Duodenal mucosa (tissue), 2 donors: ENCODE results near the gene PDK2.
A peak's percentile ranks its signal among the peaks of the same experiment; 100 is the strongest.

Experiments
- H3K27ac ChIP-seq: one replicate; pipeline ENCODE4 v1.7.0; 2013; ENCODE audit warnings: low read depth, low read length
- H3K27me3 ChIP-seq, 2 donors: one replicate each; pipeline ENCODE4 v1.7.0; 2013; ENCODE audit warnings: low read length in 2 of 2, control low read depth in 1 of 2; ENCODE audit not compliant: insufficient read depth in 2 of 2, control insufficient read depth in 1 of 2
- H3K36me3 ChIP-seq, 2 donors: one replicate each; pipeline ENCODE4 v1.7.0; 2013; ENCODE audit warnings: low read length in 2 of 2, control low read depth in 1 of 2; ENCODE audit not compliant: insufficient read depth in 2 of 2, control insufficient read depth in 1 of 2
- H3K4me1 ChIP-seq, 2 donors: one replicate each; pipeline ENCODE4 v1.7.0; 2013; ENCODE audit warnings: low read length in 2 of 2, control low read depth in 1 of 2; ENCODE audit not compliant: insufficient read depth in 2 of 2, control insufficient read depth in 1 of 2
- H3K4me3 ChIP-seq, 2 donors: one replicate each; pipeline ENCODE4 v1.7.0; 2013; ENCODE audit warnings: low read length in 2 of 2, low read depth in 1 of 2
- H3K9ac ChIP-seq, 2 donors: one replicate each; pipeline ENCODE4 v1.7.0; 2013; ENCODE audit warnings: low read length in 2 of 2, low read depth in 1 of 2
- H3K9me3 ChIP-seq, 2 donors: one replicate each; pipeline ENCODE4 v1.7.0; 2013; ENCODE audit warnings: low read length in 2 of 2, control low read depth in 1 of 2; ENCODE audit not compliant: control insufficient read depth in 1 of 2

PDK2 gene

GRCh38 chr17:50149091-50149416 is 53.9 kb downstream of the PDK2 start:
- H3K36me3 ChIP-seq = peaks cover 12 to 17% of the 10 kb centered on the region in 2 donors
- H3K4me3 ChIP-seq = peak overlapping the region; percentile 86 to 88
- H3K9me3 ChIP-seq = no peaks in the 10 kb centered on the region
- H3K9ac ChIP-seq = peak overlapping the region; percentile 33 to 43
- no peaks in the 10 kb centered on the region for H3K27me3 ChIP-seq
- H3K4me1 ChIP-seq = peaks cover 61 to 67% of the 10 kb centered on the region in 2 donors
- H3K27ac ChIP-seq = peak overlapping the region; percentile 50

GRCh38 chr17:50149417-50150353 is 54.5 kb downstream of the PDK2 start:
- no peaks in the 10 kb centered on the region for H3K27me3 ChIP-seq
- H3K4me3 ChIP-seq = peak overlapping the region; percentile 86 to 88
- H3K27ac ChIP-seq = peak overlapping the region; percentile 50
- peaks cover 55 to 64% of the 10 kb centered on the region in 2 donors for H3K4me1 ChIP-seq
- peaks cover 5 to 10% of the 10 kb centered on the region in 2 donors for H3K36me3 ChIP-seq
- peak overlapping the region; percentile 61 to 69 for H3K9ac ChIP-seq
- H3K9me3 ChIP-seq = no peaks in the 10 kb centered on the region

GRCh38 chr17:50150354-50151040 is 55.3 kb downstream of the PDK2 start, which contains the start of gene PPP1R9B:
TSS of gene PPP1R9B (minus strand) at chr17:50150677. CDS start at chr17:50150513, 164 bp downstream.
- Histone ChIP-seq H3K27ac (peak within 1 kb of the TSS; percentile 85), H3K9ac (peak within 1 kb of the TSS; percentile 61 to 69), H3K4me3 (peak within 1 kb of the TSS; percentile 86 to 97), H3K27me3 (no peaks in the 10 kb centered on the region), H3K4me1 (peaks cover 53 to 56% of the 10 kb centered on the region in 2 donors), H3K36me3 (peaks cover 0 to 5% of the 10 kb centered on the region in 2 donors), H3K9me3 (no peaks in the 10 kb centered on the region)

- peak overlapping the region; percentile 86 to 97 for H3K4me3 ChIP-seq
- peak overlapping the region; percentile 61 to 67 for H3K9ac ChIP-seq
- H3K4me1 ChIP-seq = peaks cover 46 to 49% of the 10 kb centered on the region in 2 donors
- H3K36me3 ChIP-seq = peaks cover 0 to 5% of the 10 kb centered on the region in 2 donors
- peak overlapping the region; percentile 85 for H3K27ac ChIP-seq
- no peaks in the 10 kb centered on the region for H3K27me3 ChIP-seq
- no peaks in the 10 kb centered on the region for H3K9me3 ChIP-seq
These were observed 56.1 kb downstream of the PDK2 start for GRCh38 chr17:50151041-50151936.

GRCh38 chr17:50151937-50152547 is 56.9 kb downstream of the PDK2 start:
- peak overlapping the region; percentile 86 to 97 for H3K4me3 ChIP-seq
- H3K36me3 ChIP-seq = no peaks in the 10 kb centered on the region
- peak overlapping the region; percentile 75 for H3K27ac ChIP-seq
- no peaks in the 10 kb centered on the region for H3K9me3 ChIP-seq
- H3K9ac ChIP-seq = peak overlapping the region; percentile 29 to 54
- peaks cover 39 to 41% of the 10 kb centered on the region in 2 donors for H3K4me1 ChIP-seq
- H3K27me3 ChIP-seq = no peaks in the 10 kb centered on the region

- no peaks in the 10 kb centered on the region for H3K36me3 ChIP-seq
- H3K9me3 ChIP-seq = no peaks in the 10 kb centered on the region
- H3K4me1 ChIP-seq = peaks cover 32 to 34% of the 10 kb centered on the region in 2 donors
- H3K27ac ChIP-seq = no peak overlapping the region
- no peaks in the 10 kb centered on the region for H3K27me3 ChIP-seq
- peak overlapping the region in 1 of 2 donors; percentile 54 for H3K9ac ChIP-seq
- H3K4me3 ChIP-seq = peak overlapping the region in 1 of 2 donors; percentile 97
These were observed 57.6 kb downstream of the PDK2 start for GRCh38 chr17:50152736-50153135.

- peaks cover 24% of the 10 kb centered on the region in 2 donors for H3K4me1 ChIP-seq
These were observed 58.8 kb downstream of the PDK2 start for GRCh38 chr17:50153650-50154575.

GRCh38 chr17:50154604-50155003 is 59.5 kb downstream of the PDK2 start:
- Histone ChIP-seq H3K27ac (no peak overlapping the region), H3K27me3 (no peaks in the 10 kb centered on the region), H3K36me3 (no peaks in the 10 kb centered on the region), H3K4me3 (no peak overlapping the region), H3K9me3 (no peaks in the 10 kb centered on the region), H3K4me1 (peaks cover 24% of the 10 kb centered on the region in 2 donors), H3K9ac (no peak overlapping the region)

More at GRCh38 chr17:50153650-50154575, 58.8 kb downstream of the PDK2 start:
- H3K9me3 ChIP-seq = no peaks in the 10 kb centered on the region
- H3K4me3 ChIP-seq = no peak overlapping the region
- H3K27ac ChIP-seq = no peak overlapping the region
- H3K27me3 ChIP-seq = no peaks in the 10 kb centered on the region
- H3K9ac ChIP-seq = no peak overlapping the region
- H3K36me3 ChIP-seq = no peaks in the 10 kb centered on the region
